ENCODE data around the gene AIMP2.

DNA sequence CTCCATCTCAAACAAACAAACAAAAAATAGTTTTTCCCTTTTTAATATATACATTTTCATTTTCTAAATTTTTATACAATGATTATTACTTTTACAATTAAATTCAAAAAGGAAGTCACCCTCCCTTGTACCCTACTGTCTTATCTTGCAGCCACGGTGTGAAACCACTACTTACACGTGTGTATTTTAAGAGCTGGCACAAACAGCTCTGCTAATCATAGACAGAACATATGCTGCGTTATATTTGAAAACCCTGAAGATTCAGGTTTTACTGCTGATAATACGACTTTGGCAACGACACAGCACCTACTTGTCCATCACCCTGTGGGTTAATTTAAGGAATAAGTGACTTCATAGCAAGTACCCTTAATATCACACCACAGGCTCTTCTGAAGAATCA lies 23.1 kb downstream of the AIMP2 start:
- TF ChIP-seq, protein P1, sequence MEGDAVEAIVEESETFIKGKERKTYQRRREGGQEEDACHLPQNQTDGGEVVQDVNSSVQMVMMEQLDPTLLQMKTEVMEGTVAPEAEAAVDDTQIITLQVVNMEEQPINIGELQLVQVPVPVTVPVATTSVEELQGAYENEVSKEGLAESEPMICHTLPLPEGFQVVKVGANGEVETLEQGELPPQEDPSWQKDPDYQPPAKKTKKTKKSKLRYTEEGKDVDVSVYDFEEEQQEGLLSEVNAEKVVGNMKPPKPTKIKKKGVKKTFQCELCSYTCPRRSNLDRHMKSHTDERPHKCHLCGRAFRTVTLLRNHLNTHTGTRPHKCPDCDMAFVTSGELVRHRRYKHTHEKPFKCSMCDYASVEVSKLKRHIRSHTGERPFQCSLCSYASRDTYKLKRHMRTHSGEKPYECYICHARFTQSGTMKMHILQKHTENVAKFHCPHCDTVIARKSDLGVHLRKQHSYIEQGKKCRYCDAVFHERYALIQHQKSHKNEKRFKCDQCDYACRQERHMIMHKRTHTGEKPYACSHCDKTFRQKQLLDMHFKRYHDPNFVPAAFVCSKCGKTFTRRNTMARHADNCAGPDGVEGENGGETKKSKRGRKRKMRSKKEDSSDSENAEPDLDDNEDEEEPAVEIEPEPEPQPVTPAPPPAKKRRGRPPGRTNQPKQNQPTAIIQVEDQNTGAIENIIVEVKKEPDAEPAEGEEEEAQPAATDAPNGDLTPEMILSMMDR (IDR thresholded peaks at IDR 0.05) = no peak
- TF ChIP-seq POLR2AphosphoS5 (IDR thresholded peaks at IDR 0.05) = no peak
- no peak for TF ChIP-seq POLR2A (IDR thresholded peaks at IDR 0.05)
